K562 (cell line): ENCODE measurements around the gene AK5. TPM values are rescaled to one million over a fixed set of nuclear protein-coding genes. Genes with fewer than 3 reads are reported as not detected.

Experiments used
- ATAC-seq: fragments of 200-7000 bp; cut with Tn5 transposase; 3 replicates; pipeline ENCODE4 v1.9.1; 2020; ENCODE audit warnings: moderate library complexity
- BruUV-seq: library from RNA; stranded (reverse); fragments of 400-500 nt; replicated peaks from 2 replicates; lab custom pipeline; 2021; lab: Mats Ljungman, UMichigan
- CTCF ChIA-PET: fragments of 300-600 bp; formaldehyde crosslinking; extraction: SDS; loops from one replicate; lab custom pipeline; 2021; ENCODE audit warnings: low intra/inter-chr PET ratio; lab: Yijun Ruan, JAX
- POLR2A ChIA-PET: fragments of 300-600, 350-650 bp; sonication (Branson Sonifier 250); formaldehyde crosslinking; extraction: SDS; loops from one replicate; lab custom pipeline; 2021; ENCODE audit warnings: antibody characterized with exemption, inconsistent platforms; lab: Yijun Ruan, JAX
- DNase-seq, 4 experiments: peaks; one replicate each; pipeline versions ENCODE4 v3.0.0 to v3.0.0-alpha.2; 2011 to 2018; ENCODE audit warnings: low spot score in 3 of 4, mixed read lengths in 3 of 4; ENCODE audit errors: extremely low read depth in 1 of 4
- FAIRE-seq: peaks from 2 replicates; lab custom pipeline; 2011; peaks lifted over from hg19 to GRCh38; lab: Jason Lieb, UNC
- H2AFZ ChIP-seq: 2 replicates; pipeline ENCODE4 v1.6.0; 2011; ENCODE audit warnings: low read depth, low read length, control low read depth, inconsistent platforms
- H3K27ac ChIP-seq: fragments of 200-600 bp; 3 replicates; pipeline ENCODE4 v1.8.0; 2011; ENCODE audit warnings: low read depth, mild to moderate bottlenecking, control low read depth, inconsistent platforms, low read length, moderate library complexity, mixed read lengths; ENCODE audit errors: extremely low read depth
- H3K27me3 ChIP-seq, 2 experiments: fragments of 300-600 bp in 1 of 2; 2 replicates in 1 of 2; 3 replicates in 1 of 2; pipeline versions ENCODE4 v1.6.0 to v1.8.0; 2011; ENCODE audit warnings: inconsistent platforms in 2 of 2, low read length in 2 of 2, mild to moderate bottlenecking in 1 of 2, mixed read lengths in 1 of 2, moderate library complexity in 1 of 2; ENCODE audit not compliant: control insufficient read depth in 2 of 2, insufficient read depth in 2 of 2
- H3K36me3 ChIP-seq: fragments of 300-600 bp; 3 replicates; pipeline ENCODE4 v1.8.0; 2011; ENCODE audit warnings: mild to moderate bottlenecking, low read length, inconsistent platforms; ENCODE audit not compliant: control insufficient read depth, insufficient read depth
- H3K4me1 ChIP-seq, 2 experiments: fragments of 200-600 bp in 1 of 2; replicated peaks in 1 of 2; 2 replicates in 1 of 2; 3 replicates in 1 of 2; pipeline versions ENCODE4 v1.5.1 to v1.8.0; 2011; ENCODE audit warnings: inconsistent platforms in 2 of 2, low read length in 2 of 2, mild to moderate bottlenecking in 1 of 2, mixed read lengths in 1 of 2, moderate library complexity in 1 of 2; ENCODE audit not compliant: control insufficient read depth in 2 of 2, insufficient read depth in 2 of 2
- H3K4me2 ChIP-seq: 2 replicates; pipeline ENCODE4 v1.6.1; 2011; ENCODE audit warnings: low read length, control low read depth, inconsistent platforms, mixed read lengths; ENCODE audit not compliant: insufficient read depth
- H3K4me3 ChIP-seq: fragments of 200-600 bp; sonication (generic), shearing (Covaris generic); 2 replicates; pipeline ENCODE4 v1.5.1; 2016; ENCODE audit warnings: control low read depth, inconsistent platforms
- H3K79me2 ChIP-seq: fragments of 200-600 bp; 3 replicates; pipeline ENCODE4 v1.8.0; 2011; ENCODE audit warnings: low read length, inconsistent platforms; ENCODE audit not compliant: control insufficient read depth, insufficient read depth
- H3K9ac ChIP-seq, 2 experiments: 2 replicates each; pipeline versions ENCODE4 v1.6.0 to v1.6.1; 2011; ENCODE audit warnings: low read depth in 2 of 2, low read length in 2 of 2, control low read depth in 1 of 2, inconsistent platforms in 1 of 2, mild to moderate bottlenecking in 1 of 2, mixed read lengths in 1 of 2; ENCODE audit not compliant: insufficient read depth in 1 of 2
- H3K9me1 ChIP-seq: one replicate; pipeline ENCODE4 v1.6.0; 2011; ENCODE audit warnings: inconsistent platforms, mild to moderate bottlenecking, low read length, moderate library complexity; ENCODE audit not compliant: control insufficient read depth, insufficient read depth
- H3K9me3 ChIP-seq: replicated peaks from 2 replicates; pipeline ENCODE4 v1.5.1; 2011; ENCODE audit warnings: low read depth, low read length, inconsistent platforms; ENCODE audit not compliant: control insufficient read depth, insufficient read depth
- H4K20me1 ChIP-seq: replicated peaks from 2 replicates; pipeline ENCODE4 v1.6.1; 2011; ENCODE audit warnings: low read length, inconsistent platforms, mixed read lengths; ENCODE audit not compliant: control insufficient read depth, insufficient read depth
- CHD2 ChIP-seq: IDR thresholded peaks from 2 replicates; pipeline ENCODE4 v1.6.1; 2011; ENCODE audit warnings: low read depth, low read length
- GATA2 ChIP-seq: sonication (generic); formaldehyde crosslinking; IDR thresholded peaks from 2 replicates; pipeline ENCODE4 v1.4.0; 2020; ENCODE audit warnings: mild to moderate bottlenecking, missing genetic modification reagents
- LCOR ChIP-seq: sonication (generic); formaldehyde crosslinking; IDR thresholded peaks from 2 replicates; pipeline ENCODE4 v1.8.0; 2022; ENCODE audit warnings: mild to moderate bottlenecking, missing genetic modification reagents
- MAFG ChIP-seq: fragments of 450-650 bp; conservative IDR thresholded peaks from 2 replicates; pipeline ENCODE4 v1.6.1; 2016; ENCODE audit warnings: missing genetic modification characterization, missing compliant biosample characterization
- MAFK ChIP-seq: IDR thresholded peaks from 2 replicates; pipeline ENCODE4 v1.6.1; 2011; ENCODE audit warnings: low read length, improper control_type of control experiment
- NR2C2 ChIP-seq, 2 experiments: fragments of 200-800 bp in 1 of 2; sonication (Bioruptor generic) in 1 of 2; sonication (generic) in 1 of 2; formaldehyde crosslinking in 1 of 2; IDR thresholded peaks; 2 replicates each; pipeline versions ENCODE4 v1.6.1 to v1.8.0; 2016 to 2022; ENCODE audit warnings: mild to moderate bottlenecking in 1 of 2, missing compliant biosample characterization in 1 of 2, missing genetic modification characterization in 1 of 2, missing genetic modification reagents in 1 of 2
- SETDB1 ChIP-seq: IDR thresholded peaks from one replicate; pipeline ENCODE4 v1.6.1; 2012; ENCODE audit warnings: low read length, control low read depth, inconsistent platforms
- TRIM28 ChIP-seq: fragments of 450-650 bp; IDR thresholded peaks from 2 replicates; pipeline ENCODE4 v1.6.1; 2017
- YY1 ChIP-seq, 3 experiments: IDR thresholded peaks; 2 replicates each; pipeline ENCODE4 v1.6.1; 2011; ENCODE audit warnings: low read length in 2 of 3, mild to moderate bottlenecking in 2 of 3, moderate library complexity in 2 of 3, borderline replicate concordance in 1 of 3, control low read depth in 1 of 3, low read depth in 1 of 3; ENCODE audit not compliant: insufficient read depth in 3 of 3, insufficient replicate concordance in 2 of 3, control insufficient read depth in 1 of 3, insufficient read length in 1 of 3; ENCODE audit errors: extremely low read depth in 1 of 3
- ZBTB12 ChIP-seq: fragments of 250-450 bp; sonication (Bioruptor Pico); IDR thresholded peaks from 2 replicates; pipeline ENCODE4 v1.4.0; 2020
- ZNF212 ChIP-seq: fragments of 450-650 bp; formaldehyde crosslinking; IDR thresholded peaks from 2 replicates; pipeline ENCODE4 v1.4.0; 2020; ENCODE audit warnings: mild to moderate bottlenecking
- ZNF232 ChIP-seq: sonication (generic); formaldehyde crosslinking; IDR thresholded peaks from 2 replicates; pipeline ENCODE4 v1.8.0; 2022; ENCODE audit warnings: mild to moderate bottlenecking, missing genetic modification reagents
- ZNF282 ChIP-seq: sonication (generic); formaldehyde crosslinking; IDR thresholded peaks from 2 replicates; pipeline ENCODE4 v1.8.1; 2023; ENCODE audit warnings: missing genetic modification reagents
- ZNF717 ChIP-seq: fragments of 250-450 bp; sonication (Bioruptor Pico); IDR thresholded peaks from 2 replicates; pipeline ENCODE4 v1.5.0; 2021
- ZNF766 ChIP-seq: fragments of 200-800 bp; sonication (Bioruptor generic); conservative IDR thresholded peaks from 2 replicates; pipeline ENCODE4 v1.6.1; 2016; ENCODE audit warnings: missing genetic modification characterization, missing compliant biosample characterization
- WGBS: fragments of 100-300 bp; shearing (Covaris generic); methylation state at CpG from one replicate; pipeline ENCODE4 v1.1.6; 2016; ENCODE audit warnings: low coverage, mixed read lengths; ENCODE audit not compliant: insufficient coverage; ENCODE audit errors: missing lambda C conversion rate; 5-methylcytosine and 5-hydroxymethylcytosine counted together
- in situ Hi-C: fragments of 300-500 bp; cut with MboI; formaldehyde crosslinking; loops from 4 replicates; pipeline ENCODE4 v1.15.0; 2018; ENCODE audit warnings: inconsistent platforms, mixed read lengths
- intact Hi-C: fragments of 100-400 bp; cut with micrococcal nuclease; formaldehyde crosslinking; loops from 2 replicates; pipeline ENCODE4 v1.14.2; 2022
- polyA plus RNA-seq, 8 experiments: library from polyadenylated mRNA; depleted of rRNA in 4 of 8; stranded (reverse) in 5 of 8; unstranded in 3 of 8; fragments of >200 nt; fragmentation: Nextera tagmentation in 2 of 8; fragmentation: Illumina TruSeq in 1 of 8; extraction: Ambion mirVana in 2 of 8; extraction: Trizol in 1 of 8; gene quantifications; 2 replicates each; pipeline versions ENCODE4 v1.2.1 to v1.2.3, GENCODE V29; 2011 to 2014; ENCODE audit warnings: inconsistent platforms in 1 of 8, missing spikeins in 1 of 8
- total RNA-seq, 7 experiments: library from RNA; depleted of rRNA in 6 of 7; stranded (reverse); fragments of >200 nt in 6 of 7; fragmentation: Illumina TruSeq in 2 of 7; extraction: Trizol in 2 of 7; gene quantifications; 2 replicates each; pipeline versions ENCODE4 v1.2.1 to v1.2.3, GENCODE V29; 2011 to 2021; ENCODE audit warnings: low replicate concordance in 1 of 7
- TF ChIP-seq, protein P1 (sequence below): fragments of 450-650 bp; IDR thresholded peaks from 2 replicates; pipeline ENCODE4 v1.6.1; 2016; ENCODE audit warnings: borderline replicate concordance
- TF ChIP-seq, protein P2 (sequence below): fragments of 250-450 bp; sonication (Bioruptor Pico); IDR thresholded peaks from 2 replicates; pipeline ENCODE4 v1.4.0; 2020; ENCODE audit warnings: mild to moderate bottlenecking, moderate library complexity, borderline replicate concordance

AK5 gene
- total and polyA plus RNA-seq, 9 of the 15 experiments (the other 6 are each of a cell fraction or from before 2014, with no cell fraction given) = 0.06 TPM; not detected in 8

GRCh38 chr1:77336729-77337128 lies 54.9 kb downstream of the AK5 start (continued):
- TF ChIP-seq ZNF766 (CRISPR knock-in tag) = no peak
- no peak for TF ChIP-seq ZNF282 (CRISPR knock-in tag)
- no peak for TF ChIP-seq SETDB1
- no peak for TF ChIP-seq YY1 (IDR thresholded peaks at IDR 0.05; ENCODE audit: borderline replicate concordance in 1 of 3, control insufficient read depth in 1 of 3, extremely low read depth in 1 of 3, insufficient read depth in 3 of 3, insufficient read length in 1 of 3, insufficient replicate concordance in 2 of 3, low read depth in 1 of 3, low read length in 2 of 3)
- no peak for TF ChIP-seq MAFK
- TF ChIP-seq, protein P1, sequence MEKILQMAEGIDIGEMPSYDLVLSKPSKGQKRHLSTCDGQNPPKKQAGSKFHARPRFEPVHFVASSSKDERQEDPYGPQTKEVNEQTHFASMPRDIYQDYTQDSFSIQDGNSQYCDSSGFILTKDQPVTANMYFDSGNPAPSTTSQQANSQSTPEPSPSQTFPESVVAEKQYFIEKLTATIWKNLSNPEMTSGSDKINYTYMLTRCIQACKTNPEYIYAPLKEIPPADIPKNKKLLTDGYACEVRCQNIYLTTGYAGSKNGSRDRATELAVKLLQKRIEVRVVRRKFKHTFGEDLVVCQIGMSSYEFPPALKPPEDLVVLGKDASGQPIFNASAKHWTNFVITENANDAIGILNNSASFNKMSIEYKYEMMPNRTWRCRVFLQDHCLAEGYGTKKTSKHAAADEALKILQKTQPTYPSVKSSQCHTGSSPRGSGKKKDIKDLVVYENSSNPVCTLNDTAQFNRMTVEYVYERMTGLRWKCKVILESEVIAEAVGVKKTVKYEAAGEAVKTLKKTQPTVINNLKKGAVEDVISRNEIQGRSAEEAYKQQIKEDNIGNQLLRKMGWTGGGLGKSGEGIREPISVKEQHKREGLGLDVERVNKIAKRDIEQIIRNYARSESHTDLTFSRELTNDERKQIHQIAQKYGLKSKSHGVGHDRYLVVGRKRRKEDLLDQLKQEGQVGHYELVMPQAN = no peak
- TF ChIP-seq MAFG (tag) = no peak
- no peak for TF ChIP-seq NR2C2 (CRISPR knock-in tag; IDR thresholded peaks at IDR 0.05)
- no peak for TF ChIP-seq NR2C2 (tag; IDR thresholded peaks at IDR 0.05)
- TF ChIP-seq, all 486 proteins: peak for 0

GRCh38 chr1:77339326-77339725 lies 57.5 kb downstream of the AK5 start:
- no peaks in the 10 kb centered on the region for H3K9me3 ChIP-seq
- no peak for FAIRE-seq
- H3K4me2 ChIP-seq = no peak overlapping the region
- DNase-seq = no peak
- no peak overlapping the region for H3K27ac ChIP-seq
- H3K4me1 ChIP-seq = no peaks in the 10 kb centered on the region
- H2AFZ ChIP-seq = no peak overlapping the region
- H3K27me3 ChIP-seq = no peaks in the 10 kb centered on the region
- WGBS = 7% methylated on average over 1 of the region's 1 CpG
- intact Hi-C loops (no loop called here), in situ Hi-C loops (no loop called here)
- H3K4me3 ChIP-seq = no peak overlapping the region
- H3K9ac ChIP-seq = no peak overlapping the region
- no peaks in the 10 kb centered on the region for H4K20me1 ChIP-seq
- no peaks in the 10 kb centered on the region for H3K9me1 ChIP-seq
- H3K79me2 ChIP-seq = no peaks in the 10 kb centered on the region
- BruUV-seq = no TSS peak
- H3K36me3 ChIP-seq = no peaks in the 10 kb centered on the region
- no peak for ATAC-seq
- ChIA-PET CTCF (no interaction called here), POLR2A (no interaction called here)
- TF ChIP-seq GATA2 (CRISPR knock-in tag) (no peak), ZNF717 (CRISPR knock-in tag) (no peak), ZNF212 (CRISPR knock-in tag) (no peak), TRIM28 (no peak), LCOR (CRISPR knock-in tag) (no peak), CHD2 (no peak), ZNF232 (no peak), ZBTB12 (CRISPR knock-in tag) (no peak)
- TF ChIP-seq, protein P2, sequence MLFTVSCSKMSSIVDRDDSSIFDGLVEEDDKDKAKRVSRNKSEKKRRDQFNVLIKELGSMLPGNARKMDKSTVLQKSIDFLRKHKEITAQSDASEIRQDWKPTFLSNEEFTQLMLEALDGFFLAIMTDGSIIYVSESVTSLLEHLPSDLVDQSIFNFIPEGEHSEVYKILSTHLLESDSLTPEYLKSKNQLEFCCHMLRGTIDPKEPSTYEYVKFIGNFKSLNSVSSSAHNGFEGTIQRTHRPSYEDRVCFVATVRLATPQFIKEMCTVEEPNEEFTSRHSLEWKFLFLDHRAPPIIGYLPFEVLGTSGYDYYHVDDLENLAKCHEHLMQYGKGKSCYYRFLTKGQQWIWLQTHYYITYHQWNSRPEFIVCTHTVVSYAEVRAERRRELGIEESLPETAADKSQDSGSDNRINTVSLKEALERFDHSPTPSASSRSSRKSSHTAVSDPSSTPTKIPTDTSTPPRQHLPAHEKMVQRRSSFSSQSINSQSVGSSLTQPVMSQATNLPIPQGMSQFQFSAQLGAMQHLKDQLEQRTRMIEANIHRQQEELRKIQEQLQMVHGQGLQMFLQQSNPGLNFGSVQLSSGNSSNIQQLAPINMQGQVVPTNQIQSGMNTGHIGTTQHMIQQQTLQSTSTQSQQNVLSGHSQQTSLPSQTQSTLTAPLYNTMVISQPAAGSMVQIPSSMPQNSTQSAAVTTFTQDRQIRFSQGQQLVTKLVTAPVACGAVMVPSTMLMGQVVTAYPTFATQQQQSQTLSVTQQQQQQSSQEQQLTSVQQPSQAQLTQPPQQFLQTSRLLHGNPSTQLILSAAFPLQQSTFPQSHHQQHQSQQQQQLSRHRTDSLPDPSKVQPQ (CRISPR knock-in tag) = no peak
